Thymus (tissue), 11 donors: ENCODE measurements around the gene VGLL4. TPM values are rescaled to one million over a fixed set of nuclear protein-coding genes. Genes with fewer than 3 reads are reported as not detected.

Source experiments
- DNase-seq, 9 donors: peaks; one replicate each; pipeline ENCODE4 v3.0.0-alpha.2; 2013; ENCODE audit warnings: low spot score in 9 of 9, low read depth in 6 of 9, missing footprints in 1 of 9
- H3K27ac ChIP-seq, 2 donors: one replicate each; pipeline ENCODE4 v1.5.1; 2013; ENCODE audit warnings: control low read depth in 1 of 2, low read depth in 1 of 2, low read length in 1 of 2, mild to moderate bottlenecking in 1 of 2, moderate library complexity in 1 of 2
- H3K27me3 ChIP-seq, 2 donors: one replicate each; pipeline ENCODE4 v1.5.1; 2013; ENCODE audit warnings: low read length in 1 of 2; ENCODE audit not compliant: control insufficient read depth in 2 of 2, insufficient read depth in 1 of 2
- H3K36me3 ChIP-seq, 2 donors: one replicate each; pipeline ENCODE4 v1.5.1; 2013; ENCODE audit warnings: low read length in 1 of 2, mild to moderate bottlenecking in 1 of 2, moderate library complexity in 1 of 2; ENCODE audit not compliant: control insufficient read depth in 2 of 2, insufficient read depth in 2 of 2
- H3K4me1 ChIP-seq, 2 donors: one replicate each; pipeline ENCODE4 v1.5.1; 2013; ENCODE audit warnings: low read length in 2 of 2; ENCODE audit not compliant: control insufficient read depth in 2 of 2, insufficient read depth in 2 of 2
- H3K4me3 ChIP-seq, 2 donors: one replicate each; pipeline ENCODE4 v1.5.1; 2013; ENCODE audit warnings: low read length in 2 of 2, control low read depth in 1 of 2, mild to moderate bottlenecking in 1 of 2
- H3K9me3 ChIP-seq, 2 donors: one replicate each; pipeline ENCODE4 v1.5.1; 2013; ENCODE audit warnings: low read length in 1 of 2, mild to moderate bottlenecking in 1 of 2; ENCODE audit not compliant: control insufficient read depth in 2 of 2, insufficient read depth in 1 of 2
- WGBS: extraction: QIAGEN DNeasy Blood & Tissue Kit; methylation state at CpG from one replicate; pipeline ENCODE4 v1.1.7; 2013; 5-methylcytosine and 5-hydroxymethylcytosine counted together
- polyA plus RNA-seq: library from polyadenylated mRNA; stranded (reverse); fragments of 200-250 nt; gene quantifications from one replicate; pipeline ENCODE4 v1.2.3, GENCODE V29; 2013
- total RNA-seq: library from RNA; stranded (reverse); fragments of 120-200 nt; gene quantifications from one replicate; pipeline ENCODE4 v1.2.4, GENCODE V29; 2013
- donor health status: healthy.

The VGLL4 gene
- total and polyA plus RNA-seq, 2 donors, result 47.0 to 49.2 TPM

GRCh38 chr3:11642431-11643191, 1.1 kb downstream of the VGLL4 start:
- WGBS, result under 1% methylated on average over 44 of the region's 44 CpGs
- Histone ChIP-seq H3K4me1 (peaks cover 25 to 33% of the 10 kb centered on the region in 2 donors), H3K9me3 (no peaks in the 10 kb centered on the region), H3K27me3 (no peaks in the 10 kb centered on the region), H3K27ac (peak overlapping the region; percentile 97), H3K36me3 (peaks cover 4 to 5% of the 10 kb centered on the region in 2 donors), H3K4me3 (peak overlapping the region; percentile 76 to 82)
- peak in 8 of 9 donors; percentile 66 to 89 (median 72) for DNase-seq

DNA sequence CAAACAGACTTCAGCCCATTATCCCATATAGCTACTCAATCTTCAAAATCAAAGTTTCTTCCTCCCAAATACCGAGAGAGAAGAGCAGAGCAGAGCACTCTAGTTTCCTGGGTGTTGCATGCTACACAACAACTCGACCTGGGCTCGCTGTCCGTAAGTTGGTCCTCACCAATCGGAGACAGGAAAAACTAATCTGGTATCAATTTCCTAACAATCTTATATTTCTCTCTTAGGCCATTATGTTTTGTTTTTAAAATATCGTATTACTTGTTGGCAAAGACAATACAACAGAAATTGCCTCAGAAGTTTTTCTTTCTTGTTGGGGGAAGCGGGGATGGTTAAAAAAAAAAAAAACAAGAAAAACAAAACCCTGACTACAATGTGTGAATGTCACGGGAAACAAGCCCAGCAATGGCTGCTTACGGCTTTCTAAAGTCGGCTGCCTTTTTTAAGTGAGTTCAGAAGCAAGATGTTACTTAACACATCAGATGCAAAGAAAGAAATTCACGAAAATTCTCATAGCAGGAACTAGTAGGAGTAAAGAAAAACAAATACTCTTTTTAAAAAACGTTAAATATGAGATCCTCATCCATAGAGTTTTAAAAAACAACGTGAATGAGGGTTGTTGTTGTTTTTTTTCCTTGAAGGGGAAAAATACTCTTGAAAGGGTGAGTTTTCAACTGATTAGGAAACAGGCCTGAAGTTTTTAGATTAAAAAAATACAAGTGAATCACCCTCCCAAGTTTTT, 1.9 kb downstream of the VGLL4 start:
- DNase-seq, result peak in 4 of 9 donors; percentile 32 to 74 (median 40)
- H3K27me3 ChIP-seq, result no peaks in the 10 kb centered on the region
- under 1% methylated on average over 13 of the region's 13 CpGs for WGBS
- peak overlapping the region; percentile 76 to 82 for H3K4me3 ChIP-seq
- peaks cover 4 to 5% of the 10 kb centered on the region in 2 donors for H3K36me3 ChIP-seq
- no peaks in the 10 kb centered on the region for H3K9me3 ChIP-seq
- H3K27ac ChIP-seq, result peak overlapping the region; percentile 97
- peaks cover 25 to 33% of the 10 kb centered on the region in 2 donors for H3K4me1 ChIP-seq

GRCh38 chr3:11641316-11641682, 2.4 kb downstream of the VGLL4 start:
- no peaks in the 10 kb centered on the region for H3K9me3 ChIP-seq
- peak overlapping the region; percentile 60 to 97 for H3K27ac ChIP-seq
- peak overlapping the region; percentile 76 to 82 for H3K4me3 ChIP-seq
- H3K36me3 ChIP-seq, result peaks cover 4 to 5% of the 10 kb centered on the region in 2 donors
- 25% methylated on average over 2 of the region's 2 CpGs for WGBS
- DNase-seq, result no peak
- H3K27me3 ChIP-seq, result no peaks in the 10 kb centered on the region
- peaks cover 25 to 33% of the 10 kb centered on the region in 2 donors for H3K4me1 ChIP-seq

GRCh38 chr3:11640009-11640673, 3.6 kb downstream of the VGLL4 start:
- H3K4me1 ChIP-seq, result peaks cover 28 to 37% of the 10 kb centered on the region in 2 donors
- no peak overlapping the region for H3K4me3 ChIP-seq
- H3K9me3 ChIP-seq, result no peaks in the 10 kb centered on the region
- H3K27ac ChIP-seq, result peak overlapping the region; percentile 25 to 38
- DNase-seq, result no peak
- H3K27me3 ChIP-seq, result no peaks in the 10 kb centered on the region
- WGBS, result 88% methylated on average over 9 of the region's 9 CpGs
- H3K36me3 ChIP-seq, result peaks cover 4 to 5% of the 10 kb centered on the region in 2 donors

DNA sequence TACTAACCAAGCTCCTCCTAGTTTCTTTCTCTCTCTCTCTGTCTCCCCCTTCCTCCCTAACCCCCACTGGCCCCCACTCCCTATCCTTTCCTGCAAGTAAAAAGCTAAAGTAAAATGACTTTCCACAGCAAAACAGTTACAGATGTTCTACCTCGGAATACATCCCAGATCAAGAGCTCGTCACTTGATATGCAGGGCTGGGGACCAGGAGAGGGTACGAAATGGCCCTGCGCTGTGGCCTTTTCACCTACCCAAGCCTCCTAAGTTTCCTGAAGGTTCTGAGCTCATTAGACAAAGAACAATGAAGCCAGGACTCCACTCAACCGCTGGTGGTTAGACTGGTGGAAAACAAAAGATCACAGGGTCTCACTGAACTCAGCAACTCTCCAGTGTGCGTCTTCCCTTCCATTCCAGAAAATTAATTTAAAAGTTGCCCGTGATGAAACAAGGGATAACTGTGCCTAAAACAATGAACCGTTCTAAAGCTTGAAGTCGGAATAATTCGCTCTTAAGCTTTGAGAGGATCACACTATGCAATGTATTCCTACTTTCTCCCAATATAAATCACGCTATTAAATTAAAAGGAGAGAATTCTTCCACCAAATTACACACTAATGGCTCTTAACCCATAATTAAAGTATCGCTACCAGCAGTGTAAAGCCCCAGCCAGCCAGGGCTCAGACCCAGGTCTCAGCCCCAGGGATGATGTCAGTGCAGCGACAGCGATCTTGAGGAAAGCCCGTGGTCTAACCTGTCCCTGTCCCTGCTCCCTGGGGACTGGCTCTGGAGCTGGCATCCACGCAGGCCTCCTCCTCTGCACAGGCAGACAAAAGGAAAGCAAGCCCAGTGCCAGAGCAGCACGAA, 5.0 kb downstream of the VGLL4 start:
- 87% methylated on average over 17 of the region's 17 CpGs for WGBS
- Histone ChIP-seq H3K27me3 (no peaks in the 10 kb centered on the region), H3K36me3 (peaks cover 4 to 5% of the 10 kb centered on the region in 2 donors), H3K9me3 (no peaks in the 10 kb centered on the region), H3K4me3 (no peak overlapping the region), H3K4me1 (peaks cover 32 to 43% of the 10 kb centered on the region in 2 donors), H3K27ac (peak overlapping the region; percentile 51 to 62)
- no peak for DNase-seq

- Histone ChIP-seq H3K27ac (peak overlapping the region; percentile 25 to 51), H3K4me1 (peaks cover 32 to 46% of the 10 kb centered on the region in 2 donors), H3K36me3 (peaks cover 4 to 5% of the 10 kb centered on the region in 2 donors), H3K27me3 (no peaks in the 10 kb centered on the region), H3K4me3 (no peak overlapping the region), H3K9me3 (no peaks in the 10 kb centered on the region)
- 92% methylated on average over 11 of the region's 11 CpGs for WGBS
- no peak for DNase-seq
These were observed 5.7 kb downstream of the VGLL4 start for GRCh38 chr3:11637901-11638458.

- Histone ChIP-seq H3K4me3 (no peak overlapping the region), H3K27me3 (no peaks in the 10 kb centered on the region), H3K27ac (no peak overlapping the region), H3K36me3 (peaks cover 4 to 5% of the 10 kb centered on the region in 2 donors), H3K9me3 (no peaks in the 10 kb centered on the region), H3K4me1 (peaks cover 32 to 46% of the 10 kb centered on the region in 2 donors)
- DNase-seq, result no peak
- 93% methylated on average over 3 of the region's 3 CpGs for WGBS
These were observed 7.3 kb downstream of the VGLL4 start for GRCh38 chr3:11636394-11636770.

GRCh38 chr3:11635680-11636393, 7.9 kb downstream of the VGLL4 start:
- H3K4me1 ChIP-seq, result peaks cover 29 to 46% of the 10 kb centered on the region in 2 donors
- 91% methylated on average over 7 of the region's 7 CpGs for WGBS
- no peaks in the 10 kb centered on the region for H3K9me3 ChIP-seq
- H3K36me3 ChIP-seq, result peaks cover 4 to 5% of the 10 kb centered on the region in 2 donors
- no peak overlapping the region for H3K4me3 ChIP-seq
- no peaks in the 10 kb centered on the region for H3K27me3 ChIP-seq
- no peak overlapping the region for H3K27ac ChIP-seq
- DNase-seq, result no peak
